HG03103 (cell line): ENCODE results near the gene NPY4R2.
"Not testable (repeated sequence)": the region's sequence is repeated elsewhere in the genome, so short reads cannot be mapped to it uniquely, and the experiment has no call there.

Experiments used
- ATAC-seq: cut with Tn5 transposase; IDR thresholded peaks from one replicate; pipeline ENCODE4 v1.9.1; 2021; ENCODE audit warnings: low read depth; ENCODE audit not compliant: unreplicated experiment

NPY4R2 gene

DNA sequence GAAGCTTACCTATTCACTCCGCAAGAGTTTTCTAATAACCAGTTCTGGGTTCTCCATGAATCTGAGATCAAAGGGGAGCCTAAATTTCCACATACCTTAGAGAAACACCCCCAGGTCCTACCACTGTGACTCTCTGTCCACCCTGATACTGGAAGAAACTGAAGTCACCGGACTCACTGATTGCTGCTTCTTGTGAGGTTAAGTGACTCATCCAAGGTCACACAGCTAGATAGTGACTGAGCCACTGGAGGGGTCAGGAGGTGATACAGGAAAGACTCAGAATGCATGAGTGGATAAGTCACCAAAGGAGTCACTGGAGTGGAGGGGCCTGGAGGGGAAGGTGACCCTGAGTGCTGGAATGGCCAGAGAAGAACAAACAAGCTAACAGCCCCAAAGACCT, 9.8 kb downstream of the NPY4R2 start:
- ATAC-seq, result not testable (repeated sequence)

DNA sequence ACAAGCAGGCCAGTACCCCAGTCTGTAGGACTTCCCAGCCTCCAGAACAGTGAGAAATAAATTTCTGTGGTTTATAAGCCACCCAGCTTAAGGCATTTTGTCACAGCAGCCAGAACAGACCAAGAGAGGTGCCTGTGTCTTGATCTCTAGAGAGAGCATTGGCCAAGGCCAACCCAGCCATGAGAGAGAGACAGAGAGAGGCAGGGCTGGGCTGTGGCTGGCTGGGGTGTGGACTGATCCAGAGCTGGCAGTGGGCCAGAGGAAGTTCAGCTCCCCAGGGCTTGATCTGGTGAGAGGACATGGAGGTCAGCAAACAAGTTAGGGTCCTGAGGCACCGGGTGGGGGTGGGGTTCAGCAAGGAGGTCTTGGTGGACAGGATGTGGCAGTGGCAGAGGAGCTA, 14.4 kb downstream of the NPY4R2 start:
- ATAC-seq, result not testable (repeated sequence)

DNA sequence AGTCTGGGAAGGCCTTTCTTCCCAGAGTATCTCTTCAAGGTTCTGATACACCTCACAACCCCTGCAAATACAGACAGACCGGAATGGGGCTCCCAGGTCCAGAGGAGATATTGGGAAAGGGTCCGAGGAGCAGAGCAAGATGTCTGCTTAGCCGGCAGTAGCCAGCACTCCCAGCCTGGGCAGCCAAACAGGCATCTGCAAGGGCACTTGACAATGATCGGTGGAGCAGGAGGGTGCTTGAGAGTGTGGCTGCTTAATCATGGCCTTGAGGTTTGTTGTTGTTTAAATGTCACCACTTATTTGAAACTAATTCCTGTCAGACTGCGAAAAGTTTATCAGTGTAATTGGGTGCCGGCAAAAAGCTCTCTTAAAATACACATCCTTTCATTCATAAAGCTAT, 15.0 kb downstream of the NPY4R2 start:
- not testable (repeated sequence) for ATAC-seq

DNA sequence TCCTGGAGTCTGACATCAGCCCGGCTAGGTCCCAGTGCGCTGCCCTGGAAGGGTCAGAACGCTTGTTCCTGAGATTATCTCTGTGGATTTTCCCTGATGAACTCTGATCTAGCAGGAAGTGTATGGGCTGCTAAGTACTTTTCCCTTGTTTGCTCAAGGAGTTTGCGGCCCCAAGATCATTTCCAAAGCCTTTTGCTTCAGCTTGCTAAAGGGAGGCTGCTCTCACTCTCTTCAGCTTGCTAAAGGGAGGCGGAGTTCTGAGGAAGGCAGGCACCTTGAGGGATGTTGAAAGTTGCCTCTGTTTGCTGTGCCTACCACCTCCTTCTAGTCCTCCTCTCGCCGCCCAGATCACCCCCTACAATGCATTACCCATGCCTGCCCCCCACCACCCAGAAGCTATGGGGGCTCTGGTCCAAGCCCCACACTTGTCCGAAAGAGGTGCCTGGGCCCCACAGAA, 18.3 kb downstream of the NPY4R2 start:
- not testable (repeated sequence) for ATAC-seq

DNA sequence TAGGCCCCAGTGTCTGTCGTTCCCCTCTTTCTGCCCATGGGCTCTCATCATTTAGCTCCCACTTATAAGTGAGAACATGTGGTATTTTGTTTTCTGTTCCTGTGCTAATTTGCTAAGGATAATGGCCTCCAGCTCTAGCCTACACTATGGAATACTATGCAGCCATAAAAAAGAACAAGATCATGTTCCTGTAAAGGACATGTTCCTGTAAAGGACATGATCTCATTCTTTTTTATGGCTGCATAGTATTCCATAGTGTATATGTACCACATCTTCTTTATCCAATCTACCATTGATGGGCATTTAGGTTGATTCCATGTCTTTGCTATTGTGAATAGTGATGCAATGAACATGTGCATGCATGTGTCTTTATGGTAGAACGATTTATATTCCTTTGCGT, 19.2 kb downstream of the NPY4R2 start:
- ATAC-seq, result not testable (repeated sequence)

DNA sequence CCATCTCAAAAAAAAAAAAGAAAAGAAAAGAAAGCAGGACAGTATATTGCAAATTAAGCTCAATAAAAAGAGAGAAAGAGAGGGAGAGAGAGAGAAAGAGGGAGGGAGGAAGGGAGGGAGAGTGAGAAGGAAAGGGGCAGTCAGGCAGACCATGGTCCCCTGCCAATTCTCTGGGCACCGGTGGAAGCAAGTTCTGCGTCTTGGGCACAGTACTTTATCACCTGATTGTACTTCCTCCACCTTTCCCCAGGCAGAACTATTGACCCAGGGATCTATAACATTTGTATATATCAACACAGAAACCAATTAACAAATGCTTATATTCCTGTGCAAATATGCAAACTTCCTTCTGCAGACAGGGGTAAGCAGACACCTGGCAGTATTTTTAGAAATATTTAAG, 22.4 kb downstream of the NPY4R2 start:
- not testable (repeated sequence) for ATAC-seq

DNA sequence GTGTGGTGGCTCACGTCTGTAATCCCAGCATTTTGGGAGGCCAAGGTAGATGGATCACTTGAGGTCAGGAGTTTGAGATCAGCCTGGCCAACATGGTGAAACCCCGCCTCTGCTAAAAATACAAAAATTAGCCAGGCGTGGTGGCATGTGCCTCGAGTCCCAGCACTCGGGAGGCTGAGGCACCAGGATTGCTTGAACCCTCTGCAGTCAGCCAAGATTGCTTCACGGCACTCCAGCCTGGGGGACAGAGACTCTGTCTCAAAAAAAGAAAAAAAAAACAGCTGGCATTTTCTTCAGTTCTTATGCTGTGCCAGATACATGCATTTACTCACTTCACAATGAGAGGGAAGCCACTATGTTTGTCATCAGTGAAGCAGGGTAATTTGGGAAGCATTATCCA, 22.9 kb downstream of the NPY4R2 start:
- not testable (repeated sequence) for ATAC-seq

DNA sequence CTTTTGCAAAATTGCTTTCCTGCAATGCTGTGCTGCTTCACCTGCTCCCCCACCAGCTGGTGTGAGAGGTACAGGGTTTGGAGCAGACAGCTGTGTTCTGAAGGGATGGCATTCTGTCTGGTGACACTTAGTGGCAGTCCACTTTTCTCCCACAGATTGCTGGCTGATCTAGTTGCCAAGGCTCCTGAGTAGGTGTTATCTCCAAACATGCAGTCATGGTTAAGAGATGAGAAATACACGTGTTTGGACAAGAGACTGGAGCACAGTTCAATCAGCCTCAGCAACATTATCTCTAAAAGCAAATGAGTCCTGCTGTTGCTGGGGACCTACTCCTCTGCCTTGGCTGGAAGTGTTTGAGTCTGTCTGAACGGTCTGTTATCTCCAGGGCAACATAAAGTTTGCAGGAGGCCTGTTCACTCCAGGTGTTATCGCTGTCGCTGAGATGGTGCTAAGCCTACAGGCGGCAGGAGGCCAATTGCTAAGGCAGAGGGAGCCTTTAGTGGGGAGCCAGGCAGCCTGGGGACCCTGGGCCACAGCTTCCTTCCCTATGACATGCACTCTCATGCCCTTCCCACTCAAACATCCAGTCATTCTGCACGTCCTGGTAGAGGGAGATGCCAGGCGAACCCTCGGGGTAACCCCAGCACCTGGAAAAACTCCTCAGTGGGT, 24.0 kb downstream of the NPY4R2 start:
- ATAC-seq, result not testable (repeated sequence)

DNA sequence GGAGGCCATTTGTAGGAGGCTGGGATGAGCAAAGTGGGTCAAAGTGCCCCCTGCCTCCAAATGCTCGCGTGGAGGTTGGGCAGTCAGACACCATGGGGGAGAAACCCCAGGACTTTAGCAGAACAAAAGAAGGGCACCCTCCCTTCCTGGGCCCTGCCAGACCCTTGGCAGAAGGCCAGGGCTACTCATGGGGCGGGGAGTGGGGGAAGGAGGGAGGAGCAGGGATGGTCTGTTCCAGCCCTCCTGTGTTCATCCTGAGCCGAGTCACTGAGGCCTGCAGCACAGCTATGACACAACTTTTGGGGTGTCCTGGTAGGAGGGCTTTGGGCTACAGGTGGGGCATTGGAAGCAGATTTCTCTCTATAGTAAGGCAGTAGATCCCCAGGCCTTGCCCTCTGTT, 24.9 kb downstream of the NPY4R2 start:
- ATAC-seq, result not testable (repeated sequence)

DNA sequence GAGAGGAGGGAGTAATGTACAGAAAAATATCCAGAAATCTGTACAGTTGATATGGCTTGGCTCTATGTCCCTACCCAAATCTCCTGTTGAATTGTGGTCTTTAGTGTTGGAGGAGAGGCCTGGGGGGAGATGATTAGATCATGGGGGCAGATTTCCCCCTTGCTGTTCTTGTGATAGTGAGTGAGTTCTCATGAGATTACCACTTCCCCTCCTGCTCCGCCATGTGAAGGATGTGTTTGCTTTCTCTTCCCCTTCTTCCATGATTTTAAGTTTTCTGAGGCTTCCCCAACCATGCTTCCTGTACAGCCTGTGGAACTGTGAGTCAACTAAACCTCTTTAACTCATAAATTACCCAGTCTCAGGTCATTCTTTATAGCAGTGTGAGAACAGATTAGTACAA, 29.0 kb downstream of the NPY4R2 start:
- not testable (repeated sequence) for ATAC-seq

DNA sequence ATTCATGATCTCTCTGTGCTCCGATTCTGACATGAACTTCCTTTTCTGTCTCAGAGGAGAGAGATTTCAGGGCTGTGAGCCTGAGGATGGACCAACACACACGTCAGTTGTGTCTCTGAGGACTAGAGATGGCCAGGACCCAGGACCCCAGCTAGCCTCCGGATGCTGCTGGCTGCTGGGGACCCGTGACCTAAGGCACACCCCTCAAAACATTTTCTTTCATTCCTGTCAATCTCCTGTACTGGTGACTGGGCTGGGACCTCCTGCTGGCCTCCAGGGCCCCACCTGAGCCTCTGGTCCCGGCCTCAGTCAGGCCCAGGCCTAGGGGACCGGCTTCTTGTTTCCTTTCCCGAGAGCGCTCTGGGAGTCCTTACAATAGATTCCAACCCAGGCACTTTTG, 38.7 kb downstream of the NPY4R2 start:
- not testable (repeated sequence) for ATAC-seq

DNA sequence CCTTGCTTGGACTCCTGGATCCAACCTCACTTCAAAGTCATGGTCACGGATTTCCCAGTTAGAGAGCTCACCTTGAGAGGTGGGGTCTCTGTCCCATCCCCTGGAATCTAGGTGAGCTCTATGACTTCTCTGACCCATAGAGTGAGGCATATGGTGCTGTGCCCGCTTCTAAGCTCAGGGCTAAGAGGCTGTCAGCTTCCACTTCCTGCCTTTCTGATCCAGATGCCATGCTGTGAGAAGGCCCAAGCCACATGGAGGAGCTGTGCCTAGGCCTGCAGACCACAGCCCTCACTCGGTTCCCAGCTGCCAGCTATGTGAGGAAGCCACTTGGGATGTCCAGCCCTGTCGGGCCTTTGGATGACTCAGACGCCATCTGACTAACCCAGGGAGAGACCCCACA, 41.2 kb downstream of the NPY4R2 start:
- not testable (repeated sequence) for ATAC-seq

DNA sequence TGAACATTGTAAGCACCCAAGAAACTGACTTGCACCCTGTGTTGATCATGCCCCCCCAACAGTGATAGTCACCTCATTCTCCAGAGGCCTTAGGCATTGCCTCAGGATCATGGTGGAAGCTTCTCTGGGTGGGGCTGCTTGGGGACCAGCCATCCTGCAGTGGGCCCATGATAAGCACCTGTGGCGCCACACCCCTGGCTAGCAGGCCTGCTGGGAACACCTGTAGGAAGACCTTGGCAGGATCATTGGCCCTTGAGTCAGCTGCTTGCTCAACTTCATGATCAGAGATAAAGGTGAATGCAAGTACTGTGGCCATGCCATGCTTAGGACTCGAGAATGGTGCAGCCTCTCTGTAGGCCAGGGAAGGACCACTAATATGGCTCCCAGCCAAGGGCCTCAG, 42.2 kb downstream of the NPY4R2 start:
- not testable (repeated sequence) for ATAC-seq

DNA sequence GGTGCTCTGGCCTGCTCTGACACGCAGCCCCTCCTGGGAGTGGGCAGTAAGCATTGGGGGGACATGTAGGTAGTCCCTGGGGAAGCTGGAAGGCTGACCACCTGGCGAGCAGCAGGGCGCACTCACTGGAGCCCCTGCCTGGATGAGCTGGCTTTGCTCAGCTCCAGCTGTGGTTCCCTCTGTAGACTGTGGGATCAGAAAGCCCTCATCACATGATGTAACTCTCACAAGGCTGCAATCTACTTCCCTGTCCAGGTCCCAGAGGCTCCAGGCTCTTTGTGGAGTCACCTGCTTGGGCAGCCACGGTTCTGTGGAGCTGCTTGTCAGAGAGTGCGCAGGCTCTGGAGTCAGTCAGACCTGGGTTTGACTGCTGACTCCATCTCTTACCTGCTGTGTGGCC, 44.3 kb downstream of the NPY4R2 start:
- ATAC-seq, result not testable (repeated sequence)

DNA sequence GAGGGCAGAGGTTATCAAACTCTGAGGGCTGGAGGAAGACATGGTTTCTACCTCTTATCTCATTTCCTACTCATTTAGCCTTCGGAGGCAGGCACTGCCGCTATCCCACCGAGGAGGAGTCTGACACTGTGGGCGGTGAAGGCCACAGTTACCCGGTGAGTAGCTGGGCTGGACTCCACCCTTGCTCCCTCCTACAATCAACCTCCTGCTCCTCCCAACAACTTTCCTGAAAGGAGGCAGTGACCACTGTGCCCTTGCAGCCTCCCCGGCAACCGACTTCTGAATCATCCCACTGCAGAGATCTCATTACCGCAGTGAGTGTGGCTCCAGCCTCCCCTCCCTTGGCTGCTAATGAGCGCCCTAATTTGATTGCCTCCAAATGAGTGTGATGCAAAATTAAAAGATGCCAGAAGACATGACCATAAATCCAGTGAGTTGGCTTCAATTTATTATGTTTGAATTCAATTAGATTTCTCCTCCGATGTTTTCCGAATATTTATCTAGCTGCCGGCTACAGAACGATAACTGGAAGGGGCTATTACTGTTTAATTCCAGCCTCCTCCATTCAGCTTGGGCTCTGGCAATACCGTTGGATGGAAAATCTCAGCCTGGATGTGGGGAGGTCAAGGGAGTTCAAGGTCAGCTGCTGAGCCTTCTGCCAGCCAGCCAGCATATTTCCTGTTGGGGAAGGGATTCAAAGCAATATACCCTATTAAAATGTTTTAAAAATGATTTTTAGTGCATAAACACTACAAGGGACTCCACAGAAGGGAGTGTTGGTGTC, 46.0 kb downstream of the NPY4R2 start:
- not testable (repeated sequence) for ATAC-seq

DNA sequence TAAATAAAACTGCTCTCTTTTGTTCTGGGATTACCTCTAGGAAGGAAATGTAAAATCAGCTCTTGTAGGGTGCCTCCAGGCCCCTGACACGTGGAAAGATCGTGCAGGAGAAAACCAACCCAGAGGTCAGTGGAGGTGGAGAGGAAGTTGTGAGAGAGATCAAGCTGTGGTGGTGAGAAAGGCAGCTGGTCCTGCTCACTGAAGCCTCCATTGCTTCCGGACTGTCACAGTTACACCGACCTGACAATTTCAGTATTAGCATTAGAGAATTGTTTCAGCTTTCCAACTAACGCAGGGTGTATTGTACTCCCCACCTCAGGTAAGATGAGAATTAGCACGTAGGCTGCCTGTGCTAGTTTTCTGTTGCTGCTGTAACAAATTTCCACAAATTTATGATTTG, 50.5 kb downstream of the NPY4R2 start:
- peak; percentile 88 for ATAC-seq

DNA sequence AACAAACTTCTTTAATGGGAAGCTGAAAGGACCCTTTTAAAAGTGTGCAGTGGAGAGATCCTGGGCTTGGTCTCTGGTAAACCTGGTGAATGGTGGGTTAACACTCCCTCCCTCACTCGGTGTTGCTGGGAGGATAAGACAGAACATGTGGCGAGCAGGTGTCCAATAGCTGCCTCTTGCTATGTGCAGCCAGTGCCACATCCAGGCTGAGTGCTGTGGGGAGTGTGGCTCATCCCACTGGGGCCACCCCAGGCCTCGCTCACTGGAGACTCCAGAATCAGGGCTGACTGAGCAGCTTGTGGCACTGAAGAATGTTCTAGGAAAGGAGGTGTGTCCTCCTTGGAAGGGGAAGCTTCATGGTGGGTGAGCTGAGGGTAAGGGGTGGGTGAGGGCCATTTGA, 51.6 kb downstream of the NPY4R2 start:
- ATAC-seq, result not testable (repeated sequence)

DNA sequence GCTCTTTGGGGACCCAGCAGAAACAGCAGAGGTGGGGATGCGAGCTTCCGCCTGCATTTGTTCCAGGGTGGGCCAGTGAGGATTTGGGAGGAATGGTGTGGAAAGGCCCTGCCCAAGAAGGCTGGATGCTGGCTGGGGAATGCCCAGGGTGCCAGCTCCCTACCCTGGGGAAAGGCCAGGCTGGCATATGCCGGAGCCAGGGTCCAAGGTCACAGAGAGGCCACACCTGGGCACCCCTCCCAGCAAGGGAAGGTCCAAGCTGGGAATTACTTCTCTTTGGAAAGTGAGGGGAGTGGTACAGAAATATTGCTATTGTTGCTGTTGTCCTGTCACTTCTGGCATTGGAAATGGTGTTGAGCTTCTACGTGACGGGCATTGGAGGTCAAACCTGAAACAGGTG, 53.1 kb downstream of the NPY4R2 start:
- not testable (repeated sequence) for ATAC-seq

DNA sequence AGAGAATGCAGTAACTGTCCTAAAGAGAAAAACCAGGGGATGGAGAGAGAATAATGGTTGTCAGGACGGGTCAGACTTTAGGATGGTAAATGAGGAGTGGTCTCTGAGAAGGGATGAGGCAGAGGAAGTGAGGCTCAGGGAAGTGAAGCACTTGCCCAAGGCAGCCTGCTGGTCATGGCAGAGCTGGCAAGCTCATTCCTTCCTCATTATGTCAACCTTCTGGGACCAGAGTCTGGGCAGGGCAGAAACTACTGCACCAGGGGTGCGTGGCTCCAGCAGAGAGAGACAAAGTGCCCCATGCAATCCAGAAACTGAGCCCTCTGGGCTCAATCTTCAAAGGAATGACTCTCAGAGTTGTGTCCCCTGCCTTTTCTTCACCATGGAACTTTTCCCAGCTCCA, 53.6 kb downstream of the NPY4R2 start:
- ATAC-seq, result not testable (repeated sequence)
